Measurements from ENCODE around the gene GRK3.
"Not testable (repeated sequence)": the region's sequence is repeated elsewhere in the genome, so short reads cannot be mapped to it uniquely, and the experiment has no call there.

The GRK3 gene

DNA sequence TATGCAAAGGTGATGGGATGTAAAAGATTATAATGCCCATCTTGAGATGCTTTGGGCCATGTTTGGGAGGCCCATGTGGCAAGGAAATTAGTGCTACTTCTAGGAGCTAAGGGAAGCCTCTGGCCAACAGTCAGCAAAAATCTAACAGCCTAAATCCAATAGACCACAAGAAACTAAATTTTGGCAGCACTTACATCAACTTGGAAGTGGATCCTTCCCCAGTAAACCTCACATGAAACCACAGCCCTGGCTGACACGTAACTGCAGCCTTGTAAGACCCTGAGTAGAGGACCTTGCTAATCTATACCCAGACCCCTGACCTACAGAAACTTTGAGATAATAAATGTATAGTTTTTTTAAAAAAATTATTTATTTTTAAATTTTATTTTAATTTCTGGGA, 13.1 kb upstream of the GRK3 start:
- DNase-seq (ENCODE audit: low read depth), result no peak

- DNase-seq (ENCODE audit: low read depth), result not testable (repeated sequence)
Measured at GRCh38 chr22:25552405-25552804, 12.1 kb upstream of the GRK3 start.

DNA sequence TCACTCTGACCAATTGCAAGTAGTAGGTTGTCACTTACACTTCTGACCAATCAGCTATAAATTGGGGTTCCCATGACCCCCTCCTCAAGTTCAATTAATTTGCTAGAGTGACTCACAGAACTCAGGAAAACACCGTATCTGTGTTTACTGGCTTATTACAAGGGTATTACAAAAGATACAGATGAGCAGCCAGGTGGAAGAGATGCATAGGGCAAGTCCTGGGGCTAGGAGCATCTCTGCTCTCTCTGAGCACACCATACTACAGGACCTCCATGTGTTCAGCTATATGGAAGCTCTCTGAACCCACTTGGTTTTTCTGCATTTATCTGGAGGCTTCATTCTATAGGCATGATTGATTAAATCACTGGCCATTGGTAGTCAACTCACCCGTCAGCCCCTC, 11.3 kb upstream of the GRK3 start:
- DNase-seq (ENCODE audit: low read depth), result no peak

DNA sequence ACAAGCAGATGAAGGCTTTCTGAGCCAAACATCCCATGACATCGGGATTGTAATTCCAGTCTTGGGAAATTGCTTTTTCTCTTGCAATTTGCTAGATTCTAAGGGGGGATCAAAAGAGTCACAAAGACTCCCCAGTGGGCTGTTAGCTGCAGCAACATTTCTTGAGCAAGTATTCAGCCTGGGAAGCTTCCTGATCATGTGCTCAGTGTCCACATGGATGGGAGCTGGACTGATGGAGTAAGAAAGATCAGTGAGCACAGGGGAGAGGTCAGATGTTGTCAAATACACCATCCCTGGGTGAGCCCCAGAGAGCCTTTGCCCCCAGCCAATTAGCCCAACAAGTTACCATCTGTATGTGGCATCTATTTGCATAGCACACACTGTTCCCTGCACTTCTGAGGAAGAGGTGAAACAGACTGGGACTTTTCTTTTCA, 10.2 kb upstream of the GRK3 start:
- no peak for DNase-seq (ENCODE audit: low read depth)

- no peak for DNase-seq (ENCODE audit: low read depth)
Measured at GRCh38 chr22:25554689-25555088, 9.8 kb upstream of the GRK3 start.

- no peak for DNase-seq (ENCODE audit: low read depth)
Measured at GRCh38 chr22:25555586-25555985, 8.9 kb upstream of the GRK3 start.

DNA sequence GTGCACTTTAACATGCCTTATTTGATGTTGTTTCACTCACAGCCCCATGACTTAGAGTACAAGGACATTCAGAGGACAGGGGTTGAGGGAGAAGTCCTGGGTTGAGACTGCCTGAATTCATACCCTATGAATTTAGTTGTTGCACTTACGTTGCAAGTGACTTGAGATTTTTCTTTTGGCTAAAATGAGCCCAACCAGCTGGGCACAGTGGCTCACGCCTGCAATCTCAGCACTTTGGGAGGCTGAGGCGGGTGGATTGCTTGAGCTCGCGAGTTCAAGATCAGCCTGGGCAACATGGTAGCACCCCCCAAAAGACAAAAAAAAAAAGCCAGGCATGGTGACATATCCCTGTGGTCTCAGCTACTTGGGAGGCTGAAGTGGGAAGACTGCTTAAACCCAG, 7.3 kb upstream of the GRK3 start:
- no peak for DNase-seq (ENCODE audit: low read depth)

DNA sequence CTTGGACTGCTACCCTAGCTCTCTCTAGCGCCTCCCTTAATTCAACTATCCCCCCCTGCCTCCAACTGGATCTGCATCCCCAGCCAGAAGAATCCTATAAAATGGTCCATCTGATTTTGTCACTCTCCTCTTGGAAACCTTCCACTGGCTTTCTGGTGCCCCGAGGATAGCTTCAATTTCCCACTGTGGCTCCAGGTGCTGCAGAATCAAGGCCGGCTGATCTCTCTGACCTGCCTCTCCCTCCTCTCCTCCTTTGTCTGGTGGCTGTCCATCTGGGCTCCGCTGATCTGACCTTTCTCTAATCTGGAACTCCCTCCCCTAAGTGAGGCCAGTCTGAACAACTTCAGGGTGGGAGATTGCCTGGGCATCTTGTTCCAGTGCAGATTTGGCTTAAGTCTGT, 6.1 kb upstream of the GRK3 start:
- DNase-seq (ENCODE audit: low read depth), result no peak

DNA sequence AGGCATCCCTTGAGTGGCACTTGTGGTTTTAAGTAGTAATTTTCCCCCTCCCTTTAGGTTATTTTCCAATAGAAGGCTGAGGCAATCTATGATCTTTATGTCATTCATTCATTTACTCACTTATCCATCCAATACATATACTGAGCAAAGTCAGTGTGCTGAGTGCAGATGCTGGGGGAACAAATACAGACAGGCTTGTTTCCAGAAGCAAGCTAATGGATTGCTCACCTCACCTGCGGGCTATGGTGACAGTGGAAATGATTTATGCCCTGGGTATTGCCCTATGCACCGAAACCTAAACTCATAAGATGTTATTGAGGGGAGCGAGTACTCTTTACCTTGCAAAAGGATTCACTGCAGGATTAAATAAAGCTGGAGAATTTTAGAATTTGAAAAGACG, 4.6 kb upstream of the GRK3 start:
- not testable (repeated sequence) for DNase-seq (ENCODE audit: low read depth)

- DNase-seq (ENCODE audit: low read depth), result not testable (repeated sequence)
Measured at GRCh38 chr22:25561182-25561581, 3.3 kb upstream of the GRK3 start.

DNA sequence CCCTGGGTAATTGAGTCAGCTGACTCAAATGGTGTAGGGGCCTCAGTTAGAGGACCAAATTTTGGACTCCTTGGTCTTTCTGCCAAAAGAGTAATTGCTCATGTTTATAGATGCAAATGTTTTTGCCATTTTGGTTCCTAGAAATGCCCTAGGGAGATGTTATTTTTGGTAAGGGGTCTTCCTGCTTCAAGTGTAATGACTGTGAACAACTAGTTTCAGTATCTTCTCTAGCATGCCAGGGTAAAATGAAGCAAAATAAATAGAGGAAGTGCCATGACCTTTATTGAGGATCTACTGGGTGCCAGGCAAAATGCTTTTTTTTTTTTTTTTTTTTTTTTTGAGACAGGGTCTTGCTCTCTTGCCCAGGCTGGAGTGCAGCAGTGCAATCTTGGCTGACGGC, 2.5 kb upstream of the GRK3 start:
- DNase-seq (ENCODE audit: low read depth), result not testable (repeated sequence)

GRCh38 chr22:25562966-25563760, 1.3 kb upstream of the GRK3 start:
- DNase-seq (ENCODE audit: low read depth), result not testable (repeated sequence)

DNA sequence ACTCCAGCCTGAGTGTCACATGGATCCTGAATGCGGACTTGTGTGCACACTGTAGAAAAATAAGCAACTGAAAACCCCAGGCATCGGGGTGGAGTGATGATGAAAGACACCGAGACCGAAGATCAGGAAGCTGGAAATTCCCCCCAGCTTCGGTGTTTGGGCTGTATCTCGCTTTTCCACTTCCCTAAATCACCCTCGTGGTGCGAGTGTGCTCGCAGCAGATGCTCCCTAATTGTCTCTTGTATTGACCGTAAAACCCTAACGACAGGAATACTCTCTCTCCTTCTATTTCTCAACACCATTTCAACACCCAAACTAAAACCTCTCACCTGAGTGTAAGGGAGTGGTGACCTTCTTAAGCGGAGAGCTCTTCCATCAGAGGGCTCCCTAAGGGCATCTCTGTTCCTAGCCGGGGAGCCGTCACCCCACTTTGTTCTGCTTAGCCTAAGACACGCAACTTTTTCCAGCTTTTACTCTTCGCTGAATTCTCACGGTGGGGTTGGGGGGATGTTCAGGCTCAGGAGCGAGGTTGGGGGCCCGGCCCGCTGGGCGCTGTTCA, 635 bp upstream of the GRK3 start:
- DNase-seq (ENCODE audit: low read depth), result no peak

GRCh38 chr22:25564979-25565677, 653 bp downstream of the GRK3 start:
- no peak for DNase-seq (ENCODE audit: low read depth)

- no peak for DNase-seq (ENCODE audit: low read depth)
Measured at GRCh38 chr22:25566186-25566897, 1.9 kb downstream of the GRK3 start.

- DNase-seq (ENCODE audit: low read depth), result no peak
Measured at GRCh38 chr22:25566898-25567235, 2.4 kb downstream of the GRK3 start.

- no peak for DNase-seq (ENCODE audit: low read depth)
Measured at GRCh38 chr22:25567251-25567675, 2.8 kb downstream of the GRK3 start.

- not testable (repeated sequence) for DNase-seq (ENCODE audit: low read depth)
Measured at GRCh38 chr22:25568066-25568465, 3.6 kb downstream of the GRK3 start.

DNA sequence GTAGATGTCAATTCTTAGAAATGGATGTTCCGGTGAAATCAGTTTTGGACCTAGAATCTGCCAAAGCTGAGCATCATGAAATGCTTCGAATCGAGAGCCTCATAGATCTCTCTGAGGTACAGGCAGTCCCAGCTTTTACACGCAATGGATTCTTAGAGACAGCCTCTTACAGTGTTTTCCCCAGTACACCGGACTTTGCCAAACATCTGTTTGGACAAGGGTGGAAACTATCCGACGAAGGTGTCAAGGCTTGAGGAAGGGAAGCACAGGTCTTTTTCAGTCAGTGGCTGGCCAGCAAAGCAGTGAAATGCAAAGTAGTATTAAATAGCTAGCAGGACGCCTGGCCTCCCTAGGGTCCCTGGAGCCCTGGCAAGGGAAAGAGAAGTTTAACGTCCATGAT, 4.9 kb downstream of the GRK3 start:
- DNase-seq (ENCODE audit: low read depth), result no peak

DNA sequence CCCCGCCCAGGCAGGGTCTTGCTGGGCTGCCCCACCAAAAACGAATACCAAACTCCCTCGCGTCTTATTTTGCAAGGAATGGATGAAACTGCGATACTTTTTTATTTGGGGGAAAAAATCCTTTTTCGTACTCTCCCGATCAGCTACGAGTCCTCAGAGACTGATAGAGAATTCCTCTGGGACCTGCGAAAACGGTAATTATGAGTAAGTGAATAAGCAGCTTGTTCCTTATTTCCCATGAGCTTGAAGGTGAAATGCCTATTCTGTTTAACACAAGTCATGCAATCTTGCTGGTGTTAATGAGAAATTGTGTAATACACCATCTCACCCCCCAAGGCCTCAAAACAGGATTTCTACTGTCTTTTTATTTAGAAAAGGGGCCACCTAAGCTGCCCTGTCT, 5.5 kb downstream of the GRK3 start:
- DNase-seq (ENCODE audit: low read depth), result no peak

DNA sequence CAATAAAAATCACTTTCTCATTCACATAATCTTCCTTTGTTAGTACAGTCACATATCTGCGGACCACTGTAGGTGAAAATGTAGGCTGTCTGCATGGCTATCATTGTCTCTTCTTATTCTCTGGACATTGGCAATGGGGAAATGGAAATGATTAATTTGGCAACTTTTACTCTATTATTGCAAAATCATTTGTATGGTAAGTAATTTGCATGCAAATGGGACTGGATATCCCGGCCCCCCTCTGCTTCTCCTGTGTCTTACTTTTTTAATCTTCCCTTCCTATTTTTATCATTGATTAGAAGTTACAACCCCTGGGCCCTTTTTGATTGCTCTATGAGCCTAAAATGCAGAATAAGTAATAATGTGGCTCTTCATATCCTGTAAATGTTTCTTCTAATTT, 6.0 kb downstream of the GRK3 start:
- no peak for DNase-seq (ENCODE audit: low read depth)

DNA sequence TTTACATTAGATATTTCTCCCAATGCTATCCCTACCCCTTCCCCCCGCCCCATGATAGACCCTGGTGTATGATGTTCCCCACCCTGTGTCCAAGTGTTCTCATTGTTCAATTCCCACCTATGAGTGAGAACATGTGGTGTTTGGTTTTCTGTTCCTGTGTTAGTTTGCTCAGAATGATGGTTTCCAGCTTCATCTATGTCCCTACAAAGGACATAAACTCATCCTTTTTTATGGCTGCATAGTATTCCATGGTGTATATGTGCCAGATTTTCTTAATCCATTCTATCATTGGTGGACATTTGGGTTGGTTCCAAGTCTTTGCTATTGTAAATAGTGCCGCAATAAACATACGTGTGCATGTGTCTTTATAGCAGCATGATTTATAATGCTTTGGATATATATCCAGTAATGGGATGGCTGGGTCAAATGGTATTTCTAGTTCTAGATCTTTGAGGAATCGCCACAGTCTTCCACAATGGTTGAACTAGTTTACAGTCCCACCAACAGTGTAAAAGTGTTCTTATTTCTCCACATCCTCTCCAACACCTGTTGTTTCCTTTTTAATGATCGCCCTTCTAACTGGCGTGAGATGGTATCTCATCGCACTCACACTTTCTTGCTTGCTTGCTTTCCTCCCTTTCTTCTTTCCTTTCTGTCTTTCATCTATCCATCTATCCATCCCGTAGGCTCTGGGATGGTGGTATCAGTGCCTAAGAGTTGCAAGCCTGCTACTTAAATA, 7.7 kb downstream of the GRK3 start:
- DNase-seq (ENCODE audit: low read depth), result not testable (repeated sequence)

All from activated T-helper 9 cell treated with anti-CD3 and anti-CD28 coated beads, Interleukin-2, amount 50 U/mL, for 16 hours (primary cell).